A673 (cell line): Measurements from ENCODE around the gene SNX24.

Source experiments
- CTCF ChIP-seq: fragments of 300-800, 200-600 bp; sonication (generic); conservative IDR thresholded peaks from 2 replicates; pipeline ENCODE4 v1.5.1; 2017; ENCODE audit warnings: low read depth, mild to moderate bottlenecking, antibody characterized with exemption, low read length, moderate library complexity, mixed read lengths
- EZH2 ChIP-seq: fragments of 200-600 bp; sonication (generic); IDR thresholded peaks from 2 replicates; pipeline ENCODE4 v1.6.1; 2017; ENCODE audit warnings: borderline replicate concordance, low read depth, mild to moderate bottlenecking, mixed read lengths, antibody characterized with exemption, low read length; ENCODE audit not compliant: poor library complexity, severe bottlenecking

DNA sequence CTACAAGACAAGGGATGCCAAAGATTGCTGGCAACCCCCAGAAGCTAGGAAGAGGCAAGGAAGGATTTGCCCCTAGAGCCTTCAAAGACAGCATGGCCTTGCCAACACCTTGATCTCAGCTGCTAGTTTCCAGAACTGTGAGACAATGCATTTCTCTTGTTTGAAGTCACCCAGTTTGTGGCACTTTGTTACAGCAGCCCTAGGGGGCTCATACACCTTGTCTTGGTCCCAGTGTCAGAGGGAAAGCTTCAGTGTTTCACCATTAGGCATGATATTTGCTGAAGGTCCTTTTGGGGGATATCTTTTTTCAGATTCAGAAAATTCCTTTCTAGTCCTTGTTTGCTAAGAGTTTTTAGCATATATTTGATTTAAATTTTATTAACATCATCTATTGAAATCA is 194.3 kb downstream of the SNX24 start:
- TF ChIP-seq EZH2 (no peak), CTCF (no peak)
